Caki2 (cell line): ENCODE results near the gene NXN. TPM values are rescaled to one million over a fixed set of nuclear protein-coding genes. Genes with fewer than 3 reads are reported as not detected.
"Not testable (repeated sequence)": the region's sequence is repeated elsewhere in the genome, so short reads cannot be mapped to it uniquely, and the experiment has no call there.

Experiments
- DNase-seq: peaks from one replicate; pipeline ENCODE4 v3.0.0-alpha.2; 2015; ENCODE audit warnings: low read depth
- in situ Hi-C: cut with HindIII; loops from 2 replicates; pipeline ENCODE4 v1.10.0; 2016; ENCODE audit warnings: low sequenced_read_pairs, low pct_unique_long_range_greater_than_20kb, mixed read lengths
- total RNA-seq: library from RNA; depleted of rRNA; stranded (reverse); fragments of >200 nt; shearing (Covaris generic); gene quantifications from 2 replicates; pipeline ENCODE4 v1.2.3, GENCODE V29; 2014; ENCODE audit warnings: low replicate concordance

The NXN gene
- total RNA-seq, 1 experiment from 2014 or later = 65.7 TPM

DNA sequence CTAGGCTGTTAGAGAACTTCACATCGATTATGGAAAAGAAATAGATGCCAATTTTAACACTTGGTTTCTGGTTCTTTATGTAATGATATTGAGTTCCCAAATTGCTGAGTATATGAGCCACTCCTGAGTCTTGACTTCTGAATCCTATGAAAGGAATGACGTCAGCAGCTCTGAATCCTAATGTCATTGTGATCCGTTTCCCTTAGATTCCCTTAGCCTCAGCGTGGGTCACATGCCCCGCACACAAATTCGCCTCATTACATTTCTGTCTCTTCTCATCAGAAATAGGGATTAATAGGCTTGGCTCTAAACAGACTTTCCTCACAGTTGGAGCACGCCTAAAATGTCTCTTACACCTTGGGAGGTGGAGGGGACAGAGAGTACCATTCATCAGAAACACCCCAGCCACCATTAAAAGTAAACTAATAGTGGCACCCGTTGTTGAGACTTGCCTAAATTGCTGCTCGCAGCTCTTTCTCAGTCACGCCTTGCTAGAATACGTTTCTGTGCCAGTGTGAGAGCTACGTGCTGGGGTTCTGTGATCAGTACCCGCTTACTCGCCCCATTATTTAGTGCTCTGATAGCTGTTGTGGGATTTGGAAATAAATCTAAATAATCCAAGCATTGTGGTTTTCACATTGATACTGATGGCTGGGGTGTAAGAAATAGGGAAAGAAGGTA lies 190.3 kb downstream of the NXN start:
- in situ Hi-C loops = no loop called here
- DNase-seq = no peak

DNA sequence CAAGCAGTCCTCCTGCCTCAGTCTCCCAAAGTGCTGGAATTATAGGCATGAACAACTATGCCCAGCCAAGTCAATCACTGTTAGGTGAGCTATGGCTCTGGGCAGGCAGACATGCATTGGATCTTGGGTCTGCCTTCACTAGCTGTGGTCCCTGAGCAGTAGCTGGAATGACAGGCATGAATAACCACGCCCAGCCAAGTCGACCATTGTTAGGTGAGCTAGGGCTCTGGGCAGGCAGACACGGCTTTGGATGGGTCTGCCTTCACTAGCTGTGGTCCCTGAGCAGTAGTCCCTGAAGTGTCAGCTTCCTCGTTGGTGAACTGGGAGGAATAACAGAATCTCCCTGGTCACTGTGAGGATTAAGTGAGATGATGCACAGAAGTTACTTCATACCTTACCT lies 191.0 kb downstream of the NXN start:
- in situ Hi-C loops = no loop called here
- no peak for DNase-seq

DNA sequence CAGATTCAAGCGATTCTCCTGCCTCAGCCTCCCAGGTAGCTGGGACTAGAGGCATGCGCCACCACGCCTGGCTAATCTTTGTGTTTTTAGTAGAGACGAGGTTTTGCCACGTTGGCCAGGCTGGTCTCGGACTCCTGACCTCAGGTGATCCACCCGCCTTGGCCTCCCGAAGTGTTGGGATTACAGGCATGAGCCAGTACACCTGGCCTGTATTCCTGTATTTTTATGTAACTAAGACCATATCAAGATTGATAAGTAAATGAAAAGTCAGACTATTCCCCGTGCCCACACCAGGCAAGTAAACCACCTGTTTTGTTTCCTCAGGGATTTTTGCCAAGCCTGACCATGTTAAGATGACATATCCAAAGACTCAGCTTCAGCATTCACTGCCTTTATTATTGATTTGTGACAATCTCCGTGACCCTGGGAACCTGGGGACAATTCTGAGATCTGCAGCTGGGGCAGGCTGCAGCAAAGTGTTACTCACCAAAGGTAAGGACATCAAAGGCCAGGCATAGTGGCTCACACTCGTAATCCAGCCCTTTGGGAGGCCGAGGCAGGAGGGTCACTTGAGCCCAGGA lies 191.8 kb downstream of the NXN start:
- in situ Hi-C loops = no loop called here

DNA sequence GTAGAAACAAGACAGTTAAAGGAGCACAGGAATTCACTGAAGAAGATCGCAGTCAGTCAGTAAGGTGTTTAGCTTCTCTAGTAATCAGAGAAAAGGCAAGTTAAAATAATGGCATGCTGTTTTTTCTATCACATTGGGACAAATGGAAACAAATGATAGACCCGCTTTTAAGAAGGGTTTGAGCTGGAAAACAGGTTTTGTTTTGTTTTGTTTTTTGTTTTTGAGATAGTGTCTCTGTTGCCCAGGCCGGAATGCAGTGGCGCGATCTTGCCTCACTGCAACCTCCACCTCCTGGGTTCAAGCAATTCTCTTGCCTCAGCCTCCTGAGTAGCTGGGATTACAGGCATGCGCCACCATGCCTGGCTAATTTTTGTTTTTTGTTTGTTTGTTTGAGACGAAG lies 193.7 kb downstream of the NXN start:
- in situ Hi-C loops = not testable (repeated sequence)

More for the DNA sequence above, 191.8 kb downstream of the NXN start:
- DNase-seq = no peak

DNA sequence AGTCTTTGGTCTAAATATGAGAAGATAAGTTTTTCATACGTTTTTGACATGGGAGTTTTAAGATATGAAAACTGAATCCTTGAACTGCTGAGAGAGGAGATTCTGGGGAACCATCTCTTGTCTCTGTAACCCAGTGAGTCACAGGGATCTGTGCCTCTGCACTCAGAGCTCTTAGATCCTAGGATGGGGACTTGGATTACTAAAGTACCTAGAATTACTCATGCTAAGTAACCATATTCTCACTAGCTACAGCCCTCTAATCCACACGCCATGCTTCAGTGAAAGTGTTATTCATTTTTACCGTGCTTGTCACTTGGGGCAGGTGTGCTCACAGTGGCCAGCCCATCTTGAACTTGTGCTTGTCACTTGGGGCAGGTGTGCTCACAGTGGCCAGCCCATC lies 195.4 kb downstream of the NXN start:
- no peak for DNase-seq
- in situ Hi-C loops = no loop called here

More for the DNA sequence above, 193.7 kb downstream of the NXN start:
- DNase-seq = not testable (repeated sequence)

DNA sequence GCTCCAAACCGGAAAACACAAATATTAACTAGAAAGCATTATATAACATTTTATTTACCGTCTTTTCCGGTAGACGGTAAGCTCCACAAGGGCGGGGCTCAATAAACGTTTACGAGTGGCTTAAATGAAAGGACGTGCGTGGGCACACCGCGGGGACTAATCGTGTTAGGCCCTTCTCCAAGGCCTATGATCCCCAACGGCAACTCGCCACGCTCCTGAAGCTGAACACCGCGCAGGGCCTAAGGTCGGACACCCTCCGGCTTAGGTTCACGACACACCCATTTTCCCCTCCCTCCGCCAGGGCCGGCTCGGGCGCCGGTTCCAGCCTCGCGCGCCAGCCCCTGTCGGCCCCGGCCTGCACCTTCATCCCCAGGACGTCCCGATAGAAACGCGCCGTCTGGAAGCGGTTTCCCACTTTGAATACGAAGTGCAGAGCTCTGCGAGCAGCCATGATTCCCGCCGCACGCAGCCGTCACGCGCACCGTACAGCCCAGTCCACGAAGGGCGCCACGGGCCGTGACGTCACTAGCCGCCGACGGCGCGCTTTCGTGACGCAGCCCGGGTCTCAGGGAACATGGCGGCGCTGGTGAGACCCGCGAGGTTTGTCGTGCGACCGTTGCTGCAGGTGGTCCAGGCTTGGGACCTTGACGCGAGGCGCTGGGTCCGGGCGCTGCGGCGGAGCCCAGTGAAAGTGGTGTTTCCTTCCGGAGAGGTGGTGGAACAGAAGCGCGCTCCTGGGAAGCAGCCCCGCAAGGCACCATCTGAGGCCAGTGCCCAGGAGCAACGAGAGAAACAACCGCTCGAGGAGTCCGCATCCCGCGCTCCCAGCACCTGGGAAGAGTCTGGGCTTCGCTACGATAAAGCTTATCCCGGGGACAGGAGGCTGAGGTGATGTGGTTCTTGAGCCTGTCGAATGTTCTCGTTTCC lies 197.5 kb downstream of the NXN start, which contains the start of the genes GLOD4 and MRM3:
GLOD4 (minus strand) TSS at position 476 of the 927 bp plus-strand sequence; CDS start at position 451, 25 bp downstream.
MRM3 (plus strand) TSS at position 549 of the 927 bp plus-strand sequence; CDS start at position 575, 26 bp downstream.
- DNase-seq = peak; percentile 81
- in situ Hi-C loops = no loop called here

DNA sequence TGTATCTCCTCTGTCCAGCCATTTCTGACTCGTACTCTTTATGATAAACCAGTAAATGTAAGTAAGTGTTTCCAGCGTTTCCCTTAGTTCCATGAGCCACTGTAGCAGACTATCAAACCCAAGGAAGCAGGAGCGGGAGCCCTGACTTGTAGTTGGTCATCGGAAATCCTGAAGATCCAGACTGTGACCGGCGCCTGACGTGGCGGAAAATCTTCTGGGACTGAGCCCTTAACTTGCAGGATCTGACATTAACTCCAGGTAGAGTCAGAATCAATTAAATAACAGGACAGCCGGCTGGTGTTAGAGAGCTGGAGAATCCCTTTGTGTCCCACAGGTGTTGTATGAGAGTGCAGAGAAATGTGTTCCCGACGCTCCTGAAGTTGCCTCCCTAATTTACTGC lies 201.5 kb downstream of the NXN start:
- in situ Hi-C loops = no loop called here
- no peak for DNase-seq

DNA sequence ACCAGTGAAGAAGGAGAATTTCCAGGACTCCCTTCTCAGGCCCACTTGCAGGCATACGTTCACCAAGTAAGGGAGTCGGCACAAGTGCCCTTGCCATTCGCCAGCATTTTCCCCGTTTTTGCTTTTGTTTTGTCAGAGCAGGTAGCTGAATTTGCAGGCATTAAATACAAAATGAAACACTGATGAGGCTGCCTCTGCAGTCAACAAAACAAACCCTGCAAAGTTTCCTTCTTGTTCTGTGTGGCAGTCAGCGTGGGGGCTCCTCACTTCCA lies 205.3 kb downstream of the NXN start:
- DNase-seq = no peak
- in situ Hi-C loops = no loop called here

DNA sequence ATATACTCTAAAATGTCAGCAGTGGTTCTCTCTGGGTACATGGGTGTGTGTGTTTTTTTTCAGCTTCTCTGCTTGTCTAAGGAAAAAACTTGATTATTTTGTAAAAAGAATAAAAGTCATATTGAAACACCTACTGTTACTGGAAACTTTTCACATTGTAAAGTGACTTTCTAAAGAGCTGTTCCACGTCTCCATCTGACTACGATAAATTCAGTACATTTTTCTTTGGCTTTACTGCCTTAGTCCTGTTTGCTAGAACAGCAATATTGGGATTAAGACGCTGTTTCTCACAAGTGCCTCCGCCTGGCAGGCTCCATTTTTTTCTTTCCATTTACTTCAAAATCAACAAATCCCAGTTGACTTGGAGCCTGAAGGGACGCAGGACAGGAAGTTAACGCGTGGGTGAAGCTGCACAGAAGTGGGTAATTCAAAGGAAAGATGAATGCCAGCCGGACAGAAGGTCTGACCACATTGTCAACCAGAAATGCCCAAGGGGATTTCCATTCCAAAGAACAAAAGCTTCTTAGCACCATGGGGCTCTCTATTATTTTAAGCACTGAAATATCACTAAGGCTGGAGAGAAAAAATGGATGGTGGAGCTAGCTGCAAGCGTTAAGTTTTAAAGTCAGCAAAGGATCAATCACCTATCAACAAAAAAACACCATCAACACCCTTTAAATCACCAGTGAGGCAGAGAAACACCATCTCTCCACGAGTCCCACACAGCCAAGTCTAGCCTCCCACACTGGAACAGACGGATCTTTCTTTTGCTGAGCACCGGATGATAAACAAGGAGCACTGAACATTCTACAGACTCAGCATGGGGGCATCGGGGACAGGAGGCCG lies 205.9 kb downstream of the NXN start:
- DNase-seq = no peak

DNA sequence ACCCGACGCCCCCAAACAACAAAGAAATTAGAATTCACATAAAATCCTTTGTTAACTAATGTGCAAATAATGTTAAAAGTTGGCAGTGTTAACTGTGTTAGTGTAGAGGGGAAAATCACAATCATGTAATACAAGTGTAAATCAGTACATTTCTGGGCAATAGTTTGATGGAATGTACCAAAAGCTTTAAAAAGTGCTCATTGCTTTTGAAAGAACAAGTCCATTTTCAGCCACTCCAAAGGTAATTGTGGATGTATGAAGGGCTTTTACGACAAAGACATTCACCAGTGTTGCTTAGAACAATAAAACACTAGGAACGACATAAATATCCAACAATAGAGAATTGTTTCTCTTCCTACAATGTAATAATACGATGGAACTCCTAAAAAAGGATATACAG lies 206.6 kb downstream of the NXN start:
- in situ Hi-C loops = no loop called here
- no peak for DNase-seq

More for the DNA sequence above, 205.9 kb downstream of the NXN start:
- in situ Hi-C loops = no loop called here

DNA sequence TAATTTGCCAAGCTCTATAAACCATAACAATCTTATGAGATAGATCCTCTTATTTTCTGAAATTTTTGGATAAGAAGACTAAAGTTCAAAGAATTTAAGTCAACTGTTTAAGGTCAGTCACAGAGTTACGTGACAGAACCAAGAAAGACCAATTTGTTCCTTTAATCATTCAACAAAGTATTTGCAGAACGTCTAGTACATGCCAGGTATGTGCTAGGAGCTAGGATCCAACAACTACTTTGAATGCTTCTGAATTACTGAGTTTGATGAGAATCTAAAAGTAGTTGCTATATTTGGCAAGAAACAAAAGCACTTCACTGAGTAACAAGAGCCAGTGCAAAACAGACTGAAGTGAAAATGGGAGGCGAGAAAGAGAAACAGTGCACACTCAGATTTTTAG lies 212.5 kb downstream of the NXN start:
- DNase-seq = no peak
- in situ Hi-C loops = no loop called here

DNA sequence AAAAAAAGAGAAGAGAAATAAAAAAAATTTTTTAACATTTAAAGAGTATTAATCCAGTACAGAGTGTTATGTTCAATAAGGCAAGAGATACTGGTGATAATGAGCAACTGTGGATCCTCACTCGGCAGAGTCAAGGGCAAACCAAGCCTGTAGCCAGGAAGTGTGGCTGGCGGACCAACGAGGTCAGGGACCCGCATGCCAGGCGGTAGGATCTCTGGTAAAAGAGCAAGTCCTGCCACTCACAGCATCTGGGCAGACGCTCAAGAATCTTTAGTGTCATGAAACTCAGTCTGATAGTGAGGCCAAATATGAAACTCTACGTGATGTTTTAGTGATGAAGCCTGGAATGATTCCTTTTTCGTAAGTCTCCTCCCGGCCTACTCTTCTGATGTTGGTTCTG lies 219.2 kb downstream of the NXN start:
- in situ Hi-C loops = no loop called here
- no peak for DNase-seq

DNA sequence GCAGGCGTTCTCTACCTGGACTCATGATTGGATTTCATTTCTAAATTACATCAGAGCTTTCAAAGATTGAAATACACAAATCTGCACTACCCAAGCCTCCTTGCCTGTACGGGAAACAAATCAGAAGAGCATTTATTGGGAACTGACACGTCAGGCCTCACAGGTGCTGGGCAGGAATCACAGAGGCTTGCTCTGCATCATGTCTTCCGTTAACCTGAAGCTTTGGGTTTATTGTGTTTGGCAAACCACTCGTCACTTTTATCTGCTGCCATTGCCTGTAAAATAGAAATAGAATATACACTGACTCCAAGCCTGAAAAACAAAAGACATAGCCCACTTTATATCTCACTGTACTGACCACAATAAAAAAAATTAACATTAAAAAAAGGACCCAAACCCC lies 219.6 kb downstream of the NXN start:
- in situ Hi-C loops = no loop called here
- no peak for DNase-seq

DNA sequence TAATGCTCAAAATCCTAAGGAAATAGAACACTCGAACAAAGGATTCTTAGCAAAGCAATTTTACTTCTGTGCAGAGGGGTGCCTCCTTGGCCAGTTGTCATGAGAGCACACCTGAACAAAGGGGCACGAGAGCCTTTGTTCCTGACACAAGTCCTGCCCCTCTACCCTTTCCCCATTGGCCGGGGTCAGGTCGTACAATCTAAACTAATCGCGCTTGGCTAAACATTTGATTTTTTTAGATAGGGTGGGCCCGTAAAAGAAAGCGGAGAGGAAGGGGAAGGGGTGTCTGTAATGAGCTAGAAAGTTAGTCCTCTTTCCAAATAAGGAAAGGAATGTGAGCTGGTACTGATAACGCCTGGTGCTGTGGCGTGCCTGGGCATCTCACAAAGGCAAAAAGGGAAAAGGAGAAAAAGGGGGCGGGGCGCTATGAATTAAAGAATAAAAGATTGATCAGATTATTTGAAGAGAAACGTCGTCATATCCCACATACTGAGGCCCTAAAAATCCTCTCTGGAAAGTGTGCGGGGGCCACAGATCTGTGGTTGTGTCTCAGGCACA lies 223.5 kb downstream of the NXN start:
- in situ Hi-C loops, DNase-seq: not testable (repeated sequence)

DNA sequence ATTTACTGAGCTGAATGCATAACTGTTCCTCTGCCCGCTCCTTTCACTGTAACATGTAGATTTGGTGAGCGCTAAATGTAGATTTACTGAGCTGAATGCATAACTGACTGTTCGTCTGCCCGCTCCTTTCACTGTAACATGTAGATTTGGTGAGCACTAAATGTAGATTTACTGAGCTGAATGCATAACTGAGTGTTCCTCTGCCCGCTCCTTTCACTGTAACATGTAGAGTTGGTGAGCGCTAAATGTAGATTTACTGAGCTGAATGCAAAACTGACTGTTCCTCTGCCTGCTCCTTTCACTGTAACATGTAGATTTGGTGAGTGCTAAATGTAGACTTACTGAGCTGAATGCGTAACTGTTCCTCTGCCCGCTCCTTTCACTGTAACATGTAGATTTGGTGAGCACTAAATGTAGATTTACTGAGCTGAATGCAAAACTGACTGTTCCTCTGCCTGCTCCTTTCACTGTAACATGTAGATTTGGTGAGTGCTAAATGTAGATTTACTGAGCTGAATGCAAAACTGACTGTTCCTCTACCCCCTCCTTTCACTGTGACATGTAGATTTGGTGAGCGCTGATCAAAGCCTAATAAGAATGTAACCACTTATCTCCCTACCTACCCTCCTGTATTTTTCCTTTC lies 224.1 kb downstream of the NXN start:
- in situ Hi-C loops, DNase-seq: not testable (repeated sequence)

DNA sequence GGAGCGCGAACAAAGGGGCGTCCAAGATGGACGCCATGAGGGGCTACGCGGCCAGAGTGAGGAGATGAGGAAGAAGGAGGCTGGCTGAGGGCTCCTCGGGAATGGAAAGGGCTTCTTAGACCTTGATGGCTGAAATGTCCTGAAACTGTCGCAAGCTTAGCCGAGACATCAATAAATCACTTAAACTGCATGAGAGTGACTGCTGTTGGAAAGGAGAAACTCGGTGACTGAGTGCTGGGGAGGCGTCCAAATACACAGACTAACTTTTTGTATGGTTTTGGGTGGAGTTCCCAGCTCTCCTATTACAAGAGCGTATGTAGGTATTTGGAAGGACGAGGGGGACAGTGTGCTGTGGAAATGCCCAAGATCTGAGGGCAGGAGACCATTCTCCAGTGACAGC lies 226.2 kb downstream of the NXN start:
- in situ Hi-C loops = no loop called here
- DNase-seq = no peak

DNA sequence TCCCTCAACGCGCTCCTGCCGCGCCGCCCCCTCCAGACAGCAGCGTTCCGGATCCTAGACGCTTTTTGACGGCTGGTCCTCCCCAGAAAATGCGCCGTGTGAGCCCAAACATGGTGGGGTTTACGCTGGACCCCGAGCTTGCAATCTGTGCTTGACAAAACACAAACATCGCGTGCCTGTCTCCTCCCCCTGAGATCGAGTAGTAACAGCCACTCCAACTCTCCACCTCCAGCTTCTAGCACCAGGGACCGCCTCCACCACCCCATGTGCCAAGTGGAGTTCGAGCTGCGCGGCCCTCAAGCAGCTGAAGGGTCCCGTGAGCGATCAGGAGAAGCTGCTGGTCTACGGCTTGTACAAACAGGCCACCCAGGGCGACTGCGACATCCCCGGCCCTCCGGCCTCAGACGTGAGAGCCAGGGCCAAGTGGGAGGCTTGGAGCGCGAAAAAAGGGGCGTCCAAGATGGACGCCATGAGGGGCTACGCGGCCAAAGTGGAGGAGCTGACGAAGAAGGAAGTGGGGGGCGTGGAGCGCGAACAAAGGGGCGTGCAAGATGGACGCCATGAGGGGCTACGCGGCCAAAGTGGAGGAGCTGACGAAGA lies 226.9 kb downstream of the NXN start:
- no peak for DNase-seq
- in situ Hi-C loops = no loop called here
